HCEC 1CT (cell line): ENCODE data around the gene CCHCR1.
A peak's percentile ranks its signal among the peaks of the same experiment; 100 is the strongest.
"Not testable (repeated sequence)": the region's sequence is repeated elsewhere in the genome, so short reads cannot be mapped to it uniquely, and the experiment has no call there.

Experiments
- DNase-seq: peaks from one replicate; pipeline ENCODE4 v3.0.0-alpha.2; 2017

CCHCR1 gene

GRCh38 chr6:31179896-31180295 lies 22.3 kb upstream of the CCHCR1 start:
- no peak for DNase-seq

- DNase-seq, result no peak
These were observed 21.4 kb upstream of the CCHCR1 start for GRCh38 chr6:31179042-31179386.

- DNase-seq, result peak; percentile 16
These were observed 20.8 kb upstream of the CCHCR1 start for GRCh38 chr6:31178143-31179041.

GRCh38 chr6:31175971-31176370 lies 18.4 kb upstream of the CCHCR1 start:
- peak; percentile 70 for DNase-seq

GRCh38 chr6:31174378-31174777 lies 16.8 kb upstream of the CCHCR1 start:
- DNase-seq, result no peak

GRCh38 chr6:31173406-31173805 lies 15.8 kb upstream of the CCHCR1 start:
- no peak for DNase-seq

GRCh38 chr6:31172973-31173384 lies 15.4 kb upstream of the CCHCR1 start:
- no peak for DNase-seq

GRCh38 chr6:31171931-31172905 lies 14.6 kb upstream of the CCHCR1 start:
- no peak for DNase-seq

- DNase-seq, result no peak
These were observed 13.5 kb upstream of the CCHCR1 start for GRCh38 chr6:31170987-31171671.

GRCh38 chr6:31170600-31170881 lies 12.9 kb upstream of the CCHCR1 start, which contains the start of gene POU5F1:
POU5F1 (minus strand) TSS chr6:31170682; CDS start chr6:31170620, 62 bp downstream.
- DNase-seq, result no peak

GRCh38 chr6:31169858-31170599 lies 12.4 kb upstream of the CCHCR1 start:
- DNase-seq, result not testable (repeated sequence)

- no peak for DNase-seq
These were observed 11.7 kb upstream of the CCHCR1 start for GRCh38 chr6:31169123-31169857.

- DNase-seq, result no peak
These were observed 11.0 kb upstream of the CCHCR1 start for GRCh38 chr6:31168606-31169005.

- DNase-seq, result no peak
These were observed 8.4 kb upstream of the CCHCR1 start for GRCh38 chr6:31165986-31166385.

- not testable (repeated sequence) for DNase-seq
These were observed 7.6 kb upstream of the CCHCR1 start for GRCh38 chr6:31165064-31165832.

GRCh38 chr6:31164475-31165063 lies 7.0 kb upstream of the CCHCR1 start:
- not testable (repeated sequence) for DNase-seq

GRCh38 chr6:31163922-31164321 lies 6.3 kb upstream of the CCHCR1 start:
- no peak for DNase-seq

- no peak for DNase-seq
These were observed 5.0 kb upstream of the CCHCR1 start for GRCh38 chr6:31162463-31163165.

- no peak for DNase-seq
These were observed 3.9 kb upstream of the CCHCR1 start for GRCh38 chr6:31161216-31162126.
